ENCODE measurements around the gene MAP2K4. TPM values are rescaled to one million over a fixed set of nuclear protein-coding genes. Genes with fewer than 3 reads are reported as not detected.

Gene MAP2K4
- total and polyA plus RNA-seq, 2 of the 13 experiments (the other 11 are each of a cell fraction or from before 2014, with no cell fraction given): 21.5 to 35.6 TPM

DNA sequence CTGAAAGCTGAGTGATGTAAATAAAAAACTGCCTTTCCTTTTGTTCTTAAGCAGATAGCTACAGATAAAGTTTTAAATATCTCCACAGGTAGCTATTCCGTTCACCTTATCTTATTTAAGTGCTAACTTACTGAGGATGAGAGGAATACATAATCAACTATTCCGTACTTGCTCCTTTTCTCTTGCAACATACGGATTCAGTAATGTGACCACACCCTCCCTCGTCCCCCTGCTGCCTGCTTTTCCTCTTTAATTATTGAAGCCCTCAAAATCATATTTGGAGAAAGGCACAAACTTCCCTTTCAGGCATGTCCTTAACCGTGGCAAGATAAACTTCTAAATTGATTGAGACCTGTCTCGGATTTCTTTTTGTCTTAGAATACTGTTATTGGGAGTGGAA, 101.4 kb downstream of the MAP2K4 start:
- Histone ChIP-seq H4K20me1 (ENCODE audit: insufficient read depth, low read length) (no peaks in the 10 kb centered on the region), H2AFZ (ENCODE audit: low read length) (no peak overlapping the region), H3K9ac (ENCODE audit: insufficient read depth, low read depth, low read length) (no peak overlapping the region), H3K27ac (ENCODE audit: extremely low read length, insufficient read depth, low read length) (no peak overlapping the region), H3K9me3 (ENCODE audit: low read length) (no peaks in the 10 kb centered on the region), H3K4me3 (replicated peaks in 1 of 3; ENCODE audit: insufficient read depth in 1 of 3, low read depth in 2 of 3, low read length in 3 of 3) (no peak overlapping the region), H3K27me3 (ENCODE audit: control insufficient read depth in 1 of 2, insufficient read depth in 2 of 2, low read length in 2 of 2) (no peaks in the 10 kb centered on the region), H3K36me3 (replicated peaks in 1 of 2; ENCODE audit: control insufficient read depth in 1 of 2, insufficient read depth in 2 of 2, low read length in 2 of 2) (peaks cover 10 to 24% of the 10 kb centered on the region in 2 experiments), H3K79me2 (ENCODE audit: insufficient read depth, low read length) (no peaks in the 10 kb centered on the region), H3K4me2 (ENCODE audit: low read depth, low read length) (no peak overlapping the region), H3K4me1 (ENCODE audit: insufficient read depth, low read length) (no peaks in the 10 kb centered on the region)
- intact Hi-C loops (cut with micrococcal nuclease; ENCODE audit: unreplicated experiment): no loop called here
- BruUV-seq (replicated peaks): no TSS peak
- 98% methylated on average over 6 of the region's 6 CpGs for WGBS (ENCODE audit: low lambda C conversion rate)
- in situ Hi-C loops (cut with HindIII; ENCODE audit: extremely low pct_ligation_motif_present, low pct_unique_long_range_greater_than_20kb): no loop called here
- DNase-seq (ENCODE audit: low spot score): no peak
- TF ChIP-seq ZNF232 (CRISPR knock-in tag; IDR thresholded peaks at IDR 0.05; ENCODE audit: borderline replicate concordance): no peak
- TF ChIP-seq, protein P1, sequence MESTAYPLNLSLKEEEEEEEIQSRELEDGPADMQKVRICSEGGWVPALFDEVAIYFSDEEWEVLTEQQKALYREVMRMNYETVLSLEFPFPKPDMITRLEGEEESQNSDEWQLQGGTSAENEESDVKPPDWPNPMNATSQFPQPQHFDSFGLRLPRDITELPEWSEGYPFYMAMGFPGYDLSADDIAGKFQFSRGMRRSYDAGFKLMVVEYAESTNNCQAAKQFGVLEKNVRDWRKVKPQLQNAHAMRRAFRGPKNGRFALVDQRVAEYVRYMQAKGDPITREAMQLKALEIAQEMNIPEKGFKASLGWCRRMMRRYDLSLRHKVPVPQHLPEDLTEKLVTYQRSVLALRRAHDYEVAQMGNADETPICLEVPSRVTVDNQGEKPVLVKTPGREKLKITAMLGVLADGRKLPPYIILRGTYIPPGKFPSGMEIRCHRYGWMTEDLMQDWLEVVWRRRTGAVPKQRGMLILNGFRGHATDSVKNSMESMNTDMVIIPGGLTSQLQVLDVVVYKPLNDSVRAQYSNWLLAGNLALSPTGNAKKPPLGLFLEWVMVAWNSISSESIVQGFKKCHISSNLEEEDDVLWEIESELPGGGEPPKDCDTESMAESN (CRISPR knock-in tag; conservative IDR thresholded peaks at IDR 0.05): no peak
- no peak for TF ChIP-seq THYN1 (CRISPR knock-in tag; IDR thresholded peaks at IDR 0.05; ENCODE audit: borderline replicate concordance, low read depth)
- no peak for TF ChIP-seq ATF4 (CRISPR knock-in tag; IDR thresholded peaks at IDR 0.05)
- TF ChIP-seq ZNF546 (CRISPR knock-in tag; conservative IDR thresholded peaks at IDR 0.05): no peak
- no peak for TF ChIP-seq GZF1 (CRISPR knock-in tag; IDR thresholded peaks at IDR 0.05)
- TF ChIP-seq ZNF841 (CRISPR knock-in tag; IDR thresholded peaks at IDR 0.05; ENCODE audit: borderline replicate concordance): no peak
- TF ChIP-seq ATAD3A (CRISPR knock-in tag; IDR thresholded peaks at IDR 0.05): no peak
- FAIRE-seq: no peak
- POLR2A ChIA-PET: no interaction called here
- ATAC-seq: no peak
- CTCF ChIA-PET (ENCODE audit: low intra/inter-chr PET ratio, low total read pairs): no interaction called here
